Gastrocnemius medialis (tissue), 4 donors: ENCODE measurements around the gene SLC12A6.

Source experiments
- POLR2A ChIP-seq, 2 donors: fragments of 450-650 bp; IDR thresholded peaks; one replicate each; pipeline ENCODE4 v1.6.1; 2017; ENCODE audit warnings: antibody characterized with exemption in 2 of 2, mild to moderate bottlenecking in 2 of 2, moderate library complexity in 2 of 2
- TF ChIP-seq, protein P1 (sequence below), 5 experiments: fragments of 450-650 bp in 3 of 5; fragments of 200-600 bp in 2 of 5; sonication (generic) in 2 of 5; IDR thresholded peaks in 4 of 5; conservative IDR thresholded peaks in 1 of 5; 1 replicate in 4 of 5; 2 replicates in 1 of 5; pipeline ENCODE4 v1.5.1; 2016 to 2019; ENCODE audit warnings: antibody characterized with exemption in 5 of 5, mild to moderate bottlenecking in 3 of 5, moderate library complexity in 3 of 5

- TF ChIP-seq, protein P1, sequence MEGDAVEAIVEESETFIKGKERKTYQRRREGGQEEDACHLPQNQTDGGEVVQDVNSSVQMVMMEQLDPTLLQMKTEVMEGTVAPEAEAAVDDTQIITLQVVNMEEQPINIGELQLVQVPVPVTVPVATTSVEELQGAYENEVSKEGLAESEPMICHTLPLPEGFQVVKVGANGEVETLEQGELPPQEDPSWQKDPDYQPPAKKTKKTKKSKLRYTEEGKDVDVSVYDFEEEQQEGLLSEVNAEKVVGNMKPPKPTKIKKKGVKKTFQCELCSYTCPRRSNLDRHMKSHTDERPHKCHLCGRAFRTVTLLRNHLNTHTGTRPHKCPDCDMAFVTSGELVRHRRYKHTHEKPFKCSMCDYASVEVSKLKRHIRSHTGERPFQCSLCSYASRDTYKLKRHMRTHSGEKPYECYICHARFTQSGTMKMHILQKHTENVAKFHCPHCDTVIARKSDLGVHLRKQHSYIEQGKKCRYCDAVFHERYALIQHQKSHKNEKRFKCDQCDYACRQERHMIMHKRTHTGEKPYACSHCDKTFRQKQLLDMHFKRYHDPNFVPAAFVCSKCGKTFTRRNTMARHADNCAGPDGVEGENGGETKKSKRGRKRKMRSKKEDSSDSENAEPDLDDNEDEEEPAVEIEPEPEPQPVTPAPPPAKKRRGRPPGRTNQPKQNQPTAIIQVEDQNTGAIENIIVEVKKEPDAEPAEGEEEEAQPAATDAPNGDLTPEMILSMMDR (IDR thresholded peaks at IDR 0.05 in 4 of 5, conservative IDR thresholded peaks at IDR 0.05 in 1 of 5) = no peak
- TF ChIP-seq POLR2A (IDR thresholded peaks at IDR 0.05) = no peak
Observed at GRCh38 chr15:34185666-34186065, 151.9 kb downstream of the SLC12A6 start.
